GM21737 (cell line): ENCODE measurements around the gene LAMA1.

Experiments
- ATAC-seq: cut with Tn5 transposase; IDR thresholded peaks from one replicate; pipeline ENCODE4 v1.9.1; 2021; ENCODE audit warnings: mild to moderate bottlenecking, moderate library complexity; ENCODE audit not compliant: unreplicated experiment

The LAMA1 gene

GRCh38 chr18:6920099-6920955, 197.3 kb downstream of the LAMA1 start:
- ATAC-seq, result no peak

GRCh38 chr18:6917072-6917471, 200.5 kb downstream of the LAMA1 start:
- ATAC-seq, result no peak

GRCh38 chr18:6901286-6901926, 216.2 kb downstream of the LAMA1 start:
- no peak for ATAC-seq

- ATAC-seq, result no peak
Observed at GRCh38 chr18:6891788-6892187, 225.8 kb downstream of the LAMA1 start.
